ENCODE data around the gene OR2Z1.

OR2Z1 gene, protein sequence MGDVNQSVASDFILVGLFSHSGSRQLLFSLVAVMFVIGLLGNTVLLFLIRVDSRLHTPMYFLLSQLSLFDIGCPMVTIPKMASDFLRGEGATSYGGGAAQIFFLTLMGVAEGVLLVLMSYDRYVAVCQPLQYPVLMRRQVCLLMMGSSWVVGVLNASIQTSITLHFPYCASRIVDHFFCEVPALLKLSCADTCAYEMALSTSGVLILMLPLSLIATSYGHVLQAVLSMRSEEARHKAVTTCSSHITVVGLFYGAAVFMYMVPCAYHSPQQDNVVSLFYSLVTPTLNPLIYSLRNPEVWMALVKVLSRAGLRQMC

GRCh38 chr19:8721334-8721733, at the start of gene OR2Z1:
TSS of gene OR2Z1 (plus strand) at chr19:8721634. CDS start at chr19:8731029, 9,395 bp downstream.
- no peak within 1 kb of the TSS for H3K27ac ChIP-seq
- no peak for TF ChIP-seq ZFX (IDR thresholded peaks at IDR 0.05; ENCODE audit: borderline replicate concordance)
- TF ChIP-seq, protein P1, sequence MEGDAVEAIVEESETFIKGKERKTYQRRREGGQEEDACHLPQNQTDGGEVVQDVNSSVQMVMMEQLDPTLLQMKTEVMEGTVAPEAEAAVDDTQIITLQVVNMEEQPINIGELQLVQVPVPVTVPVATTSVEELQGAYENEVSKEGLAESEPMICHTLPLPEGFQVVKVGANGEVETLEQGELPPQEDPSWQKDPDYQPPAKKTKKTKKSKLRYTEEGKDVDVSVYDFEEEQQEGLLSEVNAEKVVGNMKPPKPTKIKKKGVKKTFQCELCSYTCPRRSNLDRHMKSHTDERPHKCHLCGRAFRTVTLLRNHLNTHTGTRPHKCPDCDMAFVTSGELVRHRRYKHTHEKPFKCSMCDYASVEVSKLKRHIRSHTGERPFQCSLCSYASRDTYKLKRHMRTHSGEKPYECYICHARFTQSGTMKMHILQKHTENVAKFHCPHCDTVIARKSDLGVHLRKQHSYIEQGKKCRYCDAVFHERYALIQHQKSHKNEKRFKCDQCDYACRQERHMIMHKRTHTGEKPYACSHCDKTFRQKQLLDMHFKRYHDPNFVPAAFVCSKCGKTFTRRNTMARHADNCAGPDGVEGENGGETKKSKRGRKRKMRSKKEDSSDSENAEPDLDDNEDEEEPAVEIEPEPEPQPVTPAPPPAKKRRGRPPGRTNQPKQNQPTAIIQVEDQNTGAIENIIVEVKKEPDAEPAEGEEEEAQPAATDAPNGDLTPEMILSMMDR (IDR thresholded peaks at IDR 0.05): no peak

GRCh38 chr19:8673276-8673891, 48.0 kb upstream of the OR2Z1 start:
- no peak for TF ChIP-seq ZFX (IDR thresholded peaks at IDR 0.05; ENCODE audit: borderline replicate concordance)
- TF ChIP-seq, protein P1 (IDR thresholded peaks at IDR 0.05): no peak
- H3K27ac ChIP-seq: no peak overlapping the region

- TF ChIP-seq, protein P1 (IDR thresholded peaks at IDR 0.05): no peak
- H3K27ac ChIP-seq: no peak overlapping the region
Observed at GRCh38 chr19:8675066-8675465, 46.4 kb upstream of the OR2Z1 start.

- H3K27ac ChIP-seq: no peak overlapping the region
- no peak for TF ChIP-seq ZFX (IDR thresholded peaks at IDR 0.05; ENCODE audit: borderline replicate concordance)
- TF ChIP-seq, protein P1 (IDR thresholded peaks at IDR 0.05): no peak
Observed at GRCh38 chr19:8678244-8678807, 43.1 kb upstream of the OR2Z1 start.

- TF ChIP-seq ZFX (IDR thresholded peaks at IDR 0.05; ENCODE audit: borderline replicate concordance): no peak
- TF ChIP-seq, protein P1 (IDR thresholded peaks at IDR 0.05): no peak
- no peak overlapping the region for H3K27ac ChIP-seq
Observed at GRCh38 chr19:8680676-8681344, 40.6 kb upstream of the OR2Z1 start.

- no peak for TF ChIP-seq ZFX (IDR thresholded peaks at IDR 0.05; ENCODE audit: borderline replicate concordance)
- TF ChIP-seq, protein P1 (IDR thresholded peaks at IDR 0.05): no peak
- no peak overlapping the region for H3K27ac ChIP-seq
Observed at GRCh38 chr19:8681345-8682029, 39.9 kb upstream of the OR2Z1 start.

All from 22Rv1 (cell line).